Left renal cortex interstitium (tissue), 4 donors: ENCODE measurements around the gene HUWE1. TPM values are rescaled to one million over a fixed set of nuclear protein-coding genes. Genes with fewer than 3 reads are reported as not detected.
A peak's percentile ranks its signal among the peaks of the same experiment; 100 is the strongest.

ENCODE experiments used
- DNase-seq, 4 donors: peaks; one replicate each; pipeline ENCODE4 v3.0.0-alpha.2; 2013; ENCODE audit warnings: low read depth in 4 of 4, low spot score in 2 of 4, missing footprints in 1 of 4
- polyA plus RNA-seq, 4 donors: library from polyadenylated mRNA; unstranded; fragments of 120-200 nt; gene quantifications; one replicate each; pipeline ENCODE4 v1.2.1, GENCODE V29; 2013; ENCODE audit not compliant: insufficient read length in 4 of 4

HUWE1 gene
- polyA plus RNA-seq, 4 donors = 109 to 187 (median 149) TPM

DNA sequence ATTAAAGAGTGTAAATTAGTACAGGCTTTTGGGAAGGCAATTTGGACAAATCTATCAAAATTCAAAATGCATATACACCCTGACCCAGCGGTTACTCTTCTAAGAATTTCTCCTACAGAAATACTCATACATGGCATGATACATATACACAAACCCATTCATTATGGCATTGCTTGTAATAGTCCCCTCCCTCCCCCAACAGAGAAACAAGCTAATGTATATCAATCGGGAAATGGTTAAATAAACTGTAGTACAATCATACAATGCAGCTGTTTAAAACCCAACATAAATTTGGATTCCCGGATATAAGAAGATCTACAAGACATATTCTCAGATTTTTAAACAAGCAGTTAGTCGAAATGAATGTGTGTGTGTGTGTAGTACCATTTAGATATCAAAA lies 808 bp downstream of the HUWE1 start:
- no peak for DNase-seq

DNA sequence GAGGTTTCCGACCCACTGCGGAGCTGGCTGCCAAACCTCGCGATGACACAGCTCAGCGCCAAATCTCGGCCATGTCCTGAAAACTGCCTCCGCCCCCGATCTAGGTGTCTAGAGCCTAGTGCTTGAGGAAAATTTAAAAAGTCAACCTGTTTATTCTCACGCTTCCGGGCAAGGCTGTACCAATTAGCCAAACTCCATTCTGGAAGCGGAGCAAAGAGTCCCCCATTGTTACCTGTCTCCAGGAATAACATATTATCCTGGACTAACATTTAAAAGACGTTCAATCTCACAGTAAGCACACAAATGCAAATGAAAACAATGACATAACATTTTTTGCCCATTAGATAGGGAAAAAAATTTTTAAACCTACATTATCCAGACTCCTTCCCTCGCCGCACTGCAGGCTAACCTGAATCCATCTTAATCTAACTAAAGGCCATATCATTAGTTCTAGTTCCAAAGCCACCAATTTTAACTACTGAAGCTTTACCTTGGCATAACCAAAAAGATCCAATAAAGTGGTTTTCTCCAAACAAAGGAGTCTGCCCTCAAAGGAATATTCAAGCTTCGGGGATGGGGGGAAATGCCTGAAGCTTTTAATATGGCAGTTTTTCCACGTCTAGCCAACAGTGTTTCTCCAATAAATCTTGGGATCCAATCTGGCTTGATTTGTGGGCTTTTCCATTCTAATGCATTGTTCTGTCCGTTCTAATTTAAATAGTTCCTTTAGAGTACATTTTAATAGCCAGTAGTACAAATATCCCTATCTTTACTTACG lies 1.9 kb downstream of the HUWE1 start:
- no peak for DNase-seq

DNA sequence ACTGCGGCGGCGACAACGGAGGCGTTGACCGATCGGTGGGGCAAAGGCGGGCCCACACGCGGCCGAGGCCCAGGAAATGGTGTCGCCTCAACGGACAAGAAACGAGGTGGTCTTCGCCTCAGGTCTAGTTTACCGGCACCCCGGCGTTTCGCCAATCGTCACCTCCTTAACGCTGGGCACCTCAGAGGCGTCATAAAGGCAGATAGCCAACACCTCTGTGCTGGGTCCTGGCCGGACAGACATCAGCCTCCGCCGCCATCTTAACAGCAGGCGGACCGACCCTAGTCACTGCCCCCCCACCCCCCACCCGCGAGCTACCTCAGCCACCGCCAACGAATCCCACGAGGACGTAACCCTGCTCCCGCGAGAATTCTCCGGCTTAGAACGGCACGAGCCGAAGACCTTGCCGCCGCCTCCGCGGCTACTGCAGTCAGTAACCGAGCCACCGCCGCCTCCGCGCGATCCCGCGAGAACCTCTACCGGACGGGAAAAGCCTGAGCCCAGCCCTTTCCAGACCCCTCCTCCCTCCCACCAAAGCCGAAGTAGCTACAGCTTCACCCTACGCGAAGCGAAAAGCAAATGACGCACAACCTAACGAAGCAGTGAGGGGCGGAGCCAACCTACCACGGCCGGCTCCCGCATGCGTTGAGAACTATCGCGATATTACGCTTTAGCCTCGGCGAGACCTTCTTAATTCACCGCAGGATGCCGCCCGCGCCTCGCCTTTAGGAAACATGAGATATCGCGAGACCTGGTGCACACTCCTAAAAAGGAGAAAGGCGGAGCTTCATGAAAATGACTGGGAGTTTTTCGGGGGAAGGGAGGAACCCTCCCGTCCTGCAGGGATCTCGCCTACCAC lies 2.7 kb downstream of the HUWE1 start:
- peak; percentile 86 to 94 (median 93) for DNase-seq

DNA sequence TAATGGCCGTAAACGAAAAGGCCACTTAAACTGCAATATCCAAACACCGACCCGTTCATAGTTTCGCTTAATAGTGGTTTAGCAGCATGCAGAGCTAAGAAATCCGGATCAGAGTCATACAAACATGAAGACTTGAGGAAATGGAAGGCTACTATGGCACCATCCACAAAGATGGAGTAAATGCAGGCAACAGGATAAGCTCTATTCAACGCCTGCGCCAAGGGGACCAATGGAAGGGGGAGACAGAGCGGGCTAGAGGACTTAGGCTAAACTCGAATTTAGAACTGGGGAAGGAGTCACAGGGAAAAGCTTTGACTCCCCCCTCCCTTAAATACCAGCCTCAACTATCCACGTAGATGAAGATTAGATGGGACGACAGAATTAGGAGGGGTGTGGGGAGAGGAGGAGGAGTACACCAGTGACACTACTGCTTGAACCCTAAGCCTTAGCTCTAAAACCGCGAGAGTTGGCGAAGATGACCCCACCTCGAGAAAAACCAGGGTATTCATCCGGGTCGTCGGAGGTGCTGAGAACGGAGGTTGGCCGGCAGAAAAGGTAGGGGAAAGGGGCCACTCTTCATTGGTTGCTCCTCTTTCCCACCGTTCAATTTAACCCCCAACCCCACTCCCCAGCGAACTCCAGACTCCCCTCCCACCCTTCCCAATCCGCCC lies 3.5 kb downstream of the HUWE1 start:
- DNase-seq = peak in 1 of 4 donors; percentile 8

DNA sequence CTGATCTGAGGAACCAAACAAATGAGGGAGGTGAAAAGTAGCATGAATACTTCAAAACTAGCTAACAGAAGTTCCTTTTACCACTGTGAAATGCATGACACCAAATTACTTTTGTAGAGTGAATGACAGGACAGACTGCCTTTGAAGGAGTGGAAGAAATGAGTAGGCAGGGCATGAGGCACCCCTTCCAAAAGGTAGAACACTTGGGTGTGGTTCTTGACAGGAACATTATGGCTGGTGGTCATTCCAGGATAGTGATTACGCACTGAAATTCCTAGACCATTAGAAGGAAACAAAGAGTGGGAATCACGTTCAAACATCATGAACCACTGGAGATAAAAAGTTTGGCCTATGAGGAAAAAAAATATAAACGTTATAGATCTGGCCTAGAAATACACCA lies 4.9 kb downstream of the HUWE1 start:
- no peak for DNase-seq

DNA sequence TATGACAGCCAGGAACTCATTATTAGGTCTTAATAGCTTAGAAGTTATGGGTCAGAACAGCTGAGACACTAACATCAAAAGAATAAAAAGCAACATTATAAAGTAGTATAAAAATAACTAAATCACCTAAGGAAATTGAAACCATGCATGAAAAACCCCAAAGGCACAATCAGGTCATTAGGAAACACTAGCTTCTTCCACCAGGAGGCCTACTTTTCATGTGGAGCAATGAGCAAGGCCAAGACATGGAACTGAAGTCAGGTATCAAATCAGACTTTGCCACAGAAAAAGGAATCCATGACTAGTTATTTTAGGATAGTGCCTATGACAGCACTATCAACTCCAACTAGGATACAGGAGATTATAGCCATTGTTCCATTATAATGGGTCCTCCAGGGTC lies 7.9 kb downstream of the HUWE1 start:
- no peak for DNase-seq

DNA sequence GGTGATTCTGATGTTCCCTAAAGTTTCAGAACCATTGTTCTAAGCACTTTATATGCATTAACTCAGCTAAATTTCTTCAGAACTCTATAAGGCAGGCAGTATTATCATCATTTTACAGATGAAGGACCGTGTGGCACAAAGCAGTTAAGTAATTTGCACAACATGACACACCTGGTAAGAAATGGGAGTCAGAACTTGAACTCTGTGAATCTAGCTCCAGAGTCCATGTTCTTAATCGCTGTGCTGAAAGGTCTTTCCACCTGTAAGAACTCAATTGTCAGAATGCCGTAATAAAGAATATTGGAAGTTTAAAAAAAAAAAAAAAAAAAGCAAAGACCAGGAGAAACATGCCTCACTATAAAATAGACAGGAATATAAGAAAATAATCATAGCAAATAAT lies 9.2 kb downstream of the HUWE1 start:
- DNase-seq = no peak

DNA sequence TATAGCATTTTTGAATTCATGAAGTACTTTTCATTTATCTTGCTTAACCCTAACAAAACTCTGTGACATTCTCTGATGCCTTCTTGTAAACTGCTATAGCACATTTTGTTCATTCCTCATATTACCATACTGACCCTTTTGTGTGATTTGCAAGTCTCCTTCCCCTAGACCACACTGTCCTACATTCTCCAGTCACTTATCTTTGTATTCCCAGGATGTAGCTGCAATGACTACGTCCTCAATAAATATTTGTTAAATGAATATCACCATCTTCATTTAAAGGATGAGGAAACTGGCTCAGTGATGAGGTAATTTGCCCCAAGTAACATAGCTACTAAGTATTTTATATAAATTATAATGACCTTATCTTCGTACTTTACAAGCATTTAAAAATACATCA lies 11.9 kb downstream of the HUWE1 start:
- no peak for DNase-seq

DNA sequence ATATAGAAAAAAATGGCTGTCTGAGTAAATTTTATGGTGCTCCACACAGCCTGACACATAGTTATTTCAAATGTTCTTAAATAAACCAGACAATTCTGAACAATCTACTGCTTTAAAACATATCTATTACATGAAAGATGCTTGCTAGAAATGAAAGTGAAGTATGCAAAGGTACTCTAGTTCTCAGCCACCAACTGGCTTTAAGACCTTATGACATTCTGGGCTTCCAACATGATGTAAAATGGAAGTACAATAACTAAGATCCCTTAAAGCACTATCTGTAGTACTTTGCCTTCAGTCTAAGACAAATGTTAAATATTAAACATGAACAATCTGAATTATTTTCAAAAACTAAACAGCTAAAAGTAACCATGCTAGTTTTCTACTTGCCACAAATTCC lies 17.3 kb downstream of the HUWE1 start:
- DNase-seq = no peak

DNA sequence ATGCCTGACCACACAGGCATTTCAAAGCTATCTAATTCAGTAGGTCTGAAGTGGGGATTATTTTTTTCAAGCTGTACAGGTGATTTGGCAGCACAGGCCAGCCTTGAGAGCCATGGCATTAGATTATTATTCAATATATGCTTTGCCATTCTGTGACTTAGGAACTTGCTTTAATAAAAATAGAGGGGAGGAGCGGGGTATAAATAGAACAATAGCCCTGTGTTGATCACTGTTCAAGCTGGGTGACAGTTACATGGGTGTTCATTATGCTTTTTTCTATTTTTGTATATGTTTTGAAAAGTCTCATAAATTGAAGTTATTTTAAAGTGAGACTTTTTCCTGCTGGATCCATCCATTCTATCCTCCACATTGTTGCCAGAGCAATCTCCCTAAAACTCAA lies 20.3 kb downstream of the HUWE1 start:
- no peak for DNase-seq

DNA sequence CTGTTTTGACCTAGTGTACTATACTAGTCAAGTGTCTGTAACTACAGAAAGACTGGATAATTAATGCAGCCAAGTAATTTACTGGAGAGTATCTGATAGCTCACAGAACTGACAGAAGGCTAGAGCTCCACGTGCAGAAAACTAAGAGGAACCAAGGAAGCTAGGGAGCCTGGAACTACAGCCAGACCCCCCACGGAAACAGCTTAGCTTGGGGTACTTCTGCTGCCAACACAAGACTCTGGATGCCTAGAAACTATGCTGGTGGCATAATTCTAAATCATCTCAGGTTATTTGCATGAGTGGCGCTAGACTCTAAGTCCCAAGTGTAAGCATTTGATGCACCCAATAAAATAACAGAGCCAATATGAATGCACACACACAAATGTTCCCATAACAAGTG lies 26.5 kb downstream of the HUWE1 start:
- DNase-seq = no peak

DNA sequence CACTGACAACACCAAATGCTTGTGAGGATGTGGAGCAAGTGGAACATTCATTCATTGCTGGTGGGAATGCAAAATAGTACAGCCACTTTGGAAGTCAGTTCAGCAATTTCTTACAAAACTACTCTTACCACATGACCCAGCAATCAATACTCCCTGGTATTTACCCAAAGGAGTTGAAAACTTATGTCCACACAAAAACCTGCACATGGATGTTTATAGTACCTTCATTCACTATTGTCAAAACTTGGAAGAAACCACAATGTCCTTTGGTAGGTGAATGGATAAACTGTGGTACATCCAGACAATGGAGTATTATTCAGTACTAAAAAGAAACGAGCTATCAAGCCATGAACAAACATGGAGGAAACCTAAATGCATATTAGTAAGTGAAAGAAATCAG lies 27.5 kb downstream of the HUWE1 start:
- no peak for DNase-seq

DNA sequence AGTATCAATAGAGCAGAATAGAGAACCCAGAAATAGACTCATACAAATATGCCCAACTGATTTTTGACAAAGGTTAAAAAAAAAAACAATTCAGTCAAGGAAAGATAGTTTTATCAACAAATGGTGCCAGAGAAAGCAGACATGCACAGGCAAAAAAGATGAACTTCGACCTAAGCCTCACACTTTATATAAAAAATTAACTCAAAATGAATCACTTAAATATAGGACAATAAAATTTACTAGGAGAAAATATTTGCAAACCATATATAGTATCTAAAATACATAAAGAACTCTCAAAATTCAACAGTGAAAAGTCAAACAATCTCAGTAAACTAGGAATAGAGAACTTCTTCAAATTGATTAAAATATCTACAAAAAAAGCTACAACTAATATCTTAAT lies 29.7 kb downstream of the HUWE1 start:
- no peak for DNase-seq

DNA sequence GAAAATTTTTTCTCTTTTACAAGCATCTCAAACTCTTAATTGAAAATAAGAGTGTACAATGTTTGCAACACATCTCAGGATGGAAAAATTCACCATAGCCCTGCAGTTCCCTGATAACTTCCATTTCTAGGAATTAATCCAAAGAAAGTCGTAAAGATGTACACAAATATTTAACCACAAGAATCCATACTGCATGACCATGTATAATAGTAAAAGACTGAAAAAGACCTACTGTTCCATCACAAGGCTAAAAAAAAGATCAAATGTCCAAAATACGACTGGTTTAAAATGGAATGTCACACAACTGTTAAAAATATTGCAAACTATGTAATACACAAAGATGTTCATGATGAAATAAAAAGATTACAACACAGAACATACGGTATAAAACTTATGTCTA lies 32.1 kb downstream of the HUWE1 start:
- DNase-seq = no peak

DNA sequence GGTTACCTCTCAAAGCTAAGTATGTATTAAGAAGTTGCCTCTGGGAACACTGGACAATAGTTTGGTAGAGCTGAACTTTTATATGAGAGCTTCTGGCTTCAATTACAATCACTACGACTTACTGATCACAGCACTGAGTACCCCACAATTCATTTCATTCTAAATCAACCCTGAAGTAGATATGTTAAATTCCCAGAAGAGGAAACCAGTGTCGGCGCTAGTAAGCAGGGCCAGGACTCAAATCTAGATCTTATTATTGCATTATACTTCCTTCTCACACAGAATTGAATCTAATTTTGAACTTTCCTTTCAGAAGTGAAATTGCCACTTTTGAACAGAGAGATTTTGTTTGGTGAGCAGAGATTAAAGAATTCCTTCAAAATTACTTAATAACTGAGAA lies 41.8 kb downstream of the HUWE1 start:
- DNase-seq = no peak

DNA sequence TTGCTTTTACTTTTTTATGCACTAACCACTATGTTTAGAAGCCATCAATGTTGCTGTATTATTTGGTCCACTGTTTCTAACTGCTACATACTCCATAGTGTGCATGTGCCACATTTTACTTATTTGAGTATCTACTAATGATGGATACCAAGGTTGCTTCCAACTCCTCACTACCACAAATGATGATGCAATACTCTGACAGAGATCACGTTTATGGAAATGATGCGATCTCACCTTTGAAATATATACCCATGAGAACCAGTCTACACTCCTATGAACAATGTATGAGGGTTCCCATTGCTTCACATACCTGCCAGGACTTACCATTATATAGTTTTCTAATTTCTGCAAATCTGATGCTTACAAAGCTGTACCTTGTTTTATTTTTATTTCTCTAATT lies 44.2 kb downstream of the HUWE1 start:
- no peak for DNase-seq

DNA sequence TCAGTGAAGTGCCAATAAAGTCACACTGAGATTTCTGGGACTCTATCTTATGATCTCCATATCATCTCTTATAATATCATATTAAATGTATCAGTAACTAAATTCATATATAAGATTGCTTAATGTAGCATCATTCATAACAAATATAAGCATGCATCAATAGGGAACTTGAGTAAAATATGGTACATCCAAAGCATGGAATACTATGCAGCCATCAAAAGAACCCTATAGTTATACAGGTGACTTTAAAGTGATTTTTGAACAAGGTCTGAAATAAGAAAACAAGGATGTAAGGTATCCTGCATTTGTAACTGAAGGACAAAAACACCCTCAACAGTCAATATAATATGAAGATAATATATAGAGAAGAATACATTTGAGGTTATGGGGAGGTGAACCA lies 47.3 kb downstream of the HUWE1 start:
- DNase-seq = no peak

DNA sequence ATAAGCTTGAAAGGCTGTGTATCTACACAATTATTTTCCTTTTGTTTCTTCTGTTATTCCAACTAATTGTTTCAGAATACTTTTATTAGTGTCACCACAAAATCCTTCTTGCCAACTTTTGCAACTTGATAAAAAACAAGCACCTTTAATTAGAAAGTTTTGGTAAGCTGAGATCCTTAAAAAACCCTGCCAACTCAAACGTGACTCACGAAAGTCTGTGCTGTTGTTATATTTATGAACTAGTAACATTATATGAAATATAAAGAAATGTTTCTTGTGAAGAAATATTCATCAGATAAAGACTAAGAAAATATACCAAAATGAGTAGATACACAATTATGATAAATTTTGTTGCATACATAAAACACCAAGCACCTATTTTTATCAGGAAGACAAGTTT lies 49.0 kb downstream of the HUWE1 start:
- DNase-seq = no peak

DNA sequence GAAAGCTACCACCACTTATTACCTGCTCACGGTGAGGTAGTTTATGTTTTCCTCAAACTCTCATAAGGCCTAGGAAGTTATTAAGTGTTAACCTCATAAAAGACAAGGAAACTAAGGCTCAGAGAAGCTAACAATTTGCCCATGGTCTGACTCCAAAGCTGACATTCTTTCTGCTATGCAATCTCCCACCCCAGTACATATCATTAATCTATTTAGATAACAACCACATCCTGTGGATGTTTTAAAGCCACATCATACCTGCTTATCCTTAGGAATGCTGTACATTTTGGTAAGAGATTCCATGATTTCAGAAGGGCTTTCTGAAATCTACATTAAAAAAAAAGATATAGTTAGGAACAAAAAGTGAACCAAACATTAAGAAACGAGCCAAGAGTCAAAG lies 55.4 kb downstream of the HUWE1 start:
- DNase-seq = no peak

DNA sequence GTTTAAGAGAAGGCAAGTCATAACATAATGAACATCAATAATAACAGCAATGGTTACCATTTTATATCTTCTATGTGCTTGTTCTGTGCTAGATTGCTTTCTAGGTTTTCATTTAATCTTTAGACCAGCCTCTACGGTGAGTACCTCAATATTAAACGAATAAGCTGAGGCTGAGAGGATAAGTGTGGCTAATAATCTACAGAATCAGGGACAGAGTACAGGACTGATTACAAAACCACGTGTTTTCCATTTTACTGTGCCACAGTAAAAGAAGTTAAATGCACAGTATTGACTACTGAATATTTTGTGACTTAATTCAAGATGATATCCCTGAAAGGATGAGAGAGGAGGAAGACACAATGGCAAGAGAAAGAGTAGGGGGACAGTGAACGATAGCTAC lies 56.3 kb downstream of the HUWE1 start:
- no peak for DNase-seq

DNA sequence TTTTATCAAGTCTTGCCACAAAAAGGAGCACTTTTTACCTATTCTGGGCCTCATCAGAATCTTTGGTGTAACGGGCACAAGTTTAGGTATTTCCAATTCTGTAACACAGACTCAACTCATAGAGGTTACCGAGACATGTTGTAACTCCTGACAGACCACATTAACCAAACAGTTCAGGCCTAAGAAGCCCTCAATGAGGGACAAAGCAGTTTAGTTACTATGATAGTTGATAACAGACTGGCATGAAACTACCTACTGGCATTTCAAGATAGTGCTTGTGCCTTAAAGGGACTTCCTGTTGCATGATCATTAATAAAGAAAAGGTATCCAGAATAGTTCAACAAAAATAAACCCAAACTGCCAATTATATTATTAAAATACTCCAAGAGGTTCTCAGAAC lies 64.1 kb downstream of the HUWE1 start:
- DNase-seq = no peak
